HL-60 (cell line): ENCODE measurements around the gene SLC25A19.

Experiments used
- DNase-seq, 2 experiments: peaks; one replicate each; pipeline ENCODE4 v3.0.0-alpha.2; 2010 to 2020; ENCODE audit warnings: low read depth in 1 of 2, low spot score in 1 of 2
- H3K27ac ChIP-seq: fragments of 250-450 bp; sonication (Bioruptor Pico); replicated peaks from 2 replicates; pipeline ENCODE4 v1.5.1; 2020; ENCODE audit warnings: mild to moderate bottlenecking, moderate library complexity
- H3K27me3 ChIP-seq: fragments of 250-450 bp; sonication (Bioruptor Pico); 2 replicates; pipeline ENCODE4 v1.5.1; 2021; ENCODE audit warnings: mild to moderate bottlenecking, moderate library complexity; ENCODE audit not compliant: insufficient read depth, poor library complexity, severe bottlenecking
- H3K4me3 ChIP-seq: replicated peaks from 2 replicates; pipeline ENCODE4 v1.5.1; 2011; ENCODE audit warnings: mild to moderate bottlenecking, control low read depth, low read length; ENCODE audit not compliant: insufficient read depth
- GABPA ChIP-seq: IDR thresholded peaks from 2 replicates; pipeline ENCODE4 v1.6.1; 2012; ENCODE audit warnings: low read depth
- POLR2AphosphoS5 ChIP-seq: IDR thresholded peaks from 2 replicates; pipeline ENCODE4 v1.6.1; 2012; ENCODE audit warnings: low read depth
- SPI1 ChIP-seq: IDR thresholded peaks from 2 replicates; pipeline ENCODE4 v1.6.1; 2012; ENCODE audit warnings: low read depth, mild to moderate bottlenecking, borderline replicate concordance
- TF ChIP-seq, protein P1 (sequence below): IDR thresholded peaks from one replicate; pipeline ENCODE4 v1.5.1; 2011; ENCODE audit warnings: low read length, control low read depth, inconsistent platforms; ENCODE audit not compliant: insufficient read depth
- TF ChIP-seq, protein P2 (sequence below): IDR thresholded peaks from 2 replicates; pipeline ENCODE4 v1.6.1; 2012; ENCODE audit warnings: low read depth; ENCODE audit not compliant: insufficient replicate concordance

Gene SLC25A19

DNA sequence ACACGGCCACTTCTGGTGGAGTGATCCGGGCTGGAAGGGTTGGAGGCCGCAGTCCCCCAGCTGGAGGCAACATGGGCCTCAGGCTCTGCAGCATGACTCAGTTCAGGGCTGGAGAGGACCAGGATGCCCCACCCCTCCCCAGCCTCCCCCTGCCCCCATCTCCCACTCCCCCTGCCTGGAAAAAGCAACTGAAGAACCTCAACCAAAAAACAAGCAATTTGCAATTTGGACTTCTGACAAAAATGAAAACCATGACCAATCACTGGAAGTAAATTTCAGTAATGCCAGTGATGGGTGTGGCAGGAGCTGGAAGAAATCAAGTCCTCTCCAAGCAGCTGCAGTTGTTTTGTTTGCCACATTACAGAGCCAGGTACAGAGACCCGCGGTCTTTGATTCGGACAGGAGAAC, 11.6 kb downstream of the SLC25A19 start:
- no peak overlapping the region for H3K4me3 ChIP-seq
- H3K27ac ChIP-seq = no peak overlapping the region
- H3K27me3 ChIP-seq = no peaks in the 10 kb centered on the region
- peak; percentile 45; the same call in 1 of the 2 replicates for TF ChIP-seq POLR2AphosphoS5
- TF ChIP-seq, protein P1, sequence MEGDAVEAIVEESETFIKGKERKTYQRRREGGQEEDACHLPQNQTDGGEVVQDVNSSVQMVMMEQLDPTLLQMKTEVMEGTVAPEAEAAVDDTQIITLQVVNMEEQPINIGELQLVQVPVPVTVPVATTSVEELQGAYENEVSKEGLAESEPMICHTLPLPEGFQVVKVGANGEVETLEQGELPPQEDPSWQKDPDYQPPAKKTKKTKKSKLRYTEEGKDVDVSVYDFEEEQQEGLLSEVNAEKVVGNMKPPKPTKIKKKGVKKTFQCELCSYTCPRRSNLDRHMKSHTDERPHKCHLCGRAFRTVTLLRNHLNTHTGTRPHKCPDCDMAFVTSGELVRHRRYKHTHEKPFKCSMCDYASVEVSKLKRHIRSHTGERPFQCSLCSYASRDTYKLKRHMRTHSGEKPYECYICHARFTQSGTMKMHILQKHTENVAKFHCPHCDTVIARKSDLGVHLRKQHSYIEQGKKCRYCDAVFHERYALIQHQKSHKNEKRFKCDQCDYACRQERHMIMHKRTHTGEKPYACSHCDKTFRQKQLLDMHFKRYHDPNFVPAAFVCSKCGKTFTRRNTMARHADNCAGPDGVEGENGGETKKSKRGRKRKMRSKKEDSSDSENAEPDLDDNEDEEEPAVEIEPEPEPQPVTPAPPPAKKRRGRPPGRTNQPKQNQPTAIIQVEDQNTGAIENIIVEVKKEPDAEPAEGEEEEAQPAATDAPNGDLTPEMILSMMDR = no peak
- DNase-seq = no peak

DNA sequence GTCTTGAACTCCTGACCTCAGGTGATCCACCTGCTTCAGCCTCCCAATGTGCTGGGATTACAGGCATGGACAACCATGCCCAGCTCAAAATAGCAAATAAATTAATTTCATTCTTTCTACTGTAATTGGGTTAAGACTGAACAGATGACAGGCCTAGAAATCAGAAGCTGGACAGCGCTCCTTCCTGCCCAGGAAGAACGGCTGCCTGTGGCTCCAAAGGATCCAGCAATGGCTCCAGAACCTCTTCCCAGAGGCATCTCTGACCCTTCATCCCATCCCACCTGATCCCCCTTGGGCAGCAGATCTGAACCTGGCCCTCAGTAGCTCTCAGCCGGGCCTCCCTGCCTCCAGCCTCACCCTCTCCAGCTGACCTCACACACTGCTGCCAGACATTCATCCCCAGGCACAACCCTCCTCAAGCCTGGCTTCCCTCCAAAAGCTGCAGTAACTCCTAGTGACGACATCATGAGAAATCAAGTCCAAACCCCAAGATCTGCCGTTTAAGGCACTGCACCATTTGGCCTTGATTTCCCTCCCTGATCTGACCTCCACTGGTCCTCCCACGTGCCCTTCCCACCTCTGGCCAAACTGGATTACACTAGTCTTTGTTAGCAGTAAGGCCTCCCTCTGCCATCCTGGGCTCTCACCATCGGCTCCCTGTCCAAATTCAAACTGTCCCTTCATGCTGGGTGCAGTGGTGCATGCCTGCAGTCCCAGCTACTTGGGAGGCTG, 15.1 kb downstream of the SLC25A19 start:
- TF ChIP-seq, protein P2, sequence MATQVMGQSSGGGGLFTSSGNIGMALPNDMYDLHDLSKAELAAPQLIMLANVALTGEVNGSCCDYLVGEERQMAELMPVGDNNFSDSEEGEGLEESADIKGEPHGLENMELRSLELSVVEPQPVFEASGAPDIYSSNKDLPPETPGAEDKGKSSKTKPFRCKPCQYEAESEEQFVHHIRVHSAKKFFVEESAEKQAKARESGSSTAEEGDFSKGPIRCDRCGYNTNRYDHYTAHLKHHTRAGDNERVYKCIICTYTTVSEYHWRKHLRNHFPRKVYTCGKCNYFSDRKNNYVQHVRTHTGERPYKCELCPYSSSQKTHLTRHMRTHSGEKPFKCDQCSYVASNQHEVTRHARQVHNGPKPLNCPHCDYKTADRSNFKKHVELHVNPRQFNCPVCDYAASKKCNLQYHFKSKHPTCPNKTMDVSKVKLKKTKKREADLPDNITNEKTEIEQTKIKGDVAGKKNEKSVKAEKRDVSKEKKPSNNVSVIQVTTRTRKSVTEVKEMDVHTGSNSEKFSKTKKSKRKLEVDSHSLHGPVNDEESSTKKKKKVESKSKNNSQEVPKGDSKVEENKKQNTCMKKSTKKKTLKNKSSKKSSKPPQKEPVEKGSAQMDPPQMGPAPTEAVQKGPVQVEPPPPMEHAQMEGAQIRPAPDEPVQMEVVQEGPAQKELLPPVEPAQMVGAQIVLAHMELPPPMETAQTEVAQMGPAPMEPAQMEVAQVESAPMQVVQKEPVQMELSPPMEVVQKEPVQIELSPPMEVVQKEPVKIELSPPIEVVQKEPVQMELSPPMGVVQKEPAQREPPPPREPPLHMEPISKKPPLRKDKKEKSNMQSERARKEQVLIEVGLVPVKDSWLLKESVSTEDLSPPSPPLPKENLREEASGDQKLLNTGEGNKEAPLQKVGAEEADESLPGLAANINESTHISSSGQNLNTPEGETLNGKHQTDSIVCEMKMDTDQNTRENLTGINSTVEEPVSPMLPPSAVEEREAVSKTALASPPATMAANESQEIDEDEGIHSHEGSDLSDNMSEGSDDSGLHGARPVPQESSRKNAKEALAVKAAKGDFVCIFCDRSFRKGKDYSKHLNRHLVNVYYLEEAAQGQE = peak; percentile 88
- TF ChIP-seq, protein P1 = no peak
- TF ChIP-seq SPI1 = no peak
- TF ChIP-seq POLR2AphosphoS5 = no peak
- TF ChIP-seq GABPA = no peak
- Histone ChIP-seq H3K27ac (no peak overlapping the region), H3K27me3 (no peaks in the 10 kb centered on the region), H3K4me3 (no peak overlapping the region)
- DNase-seq = peak in 1 of 2 experiments; percentile 42

GRCh38 chr17:75272848-75273184, 16.4 kb downstream of the SLC25A19 start:
- Histone ChIP-seq H3K27me3 (no peaks in the 10 kb centered on the region), H3K27ac (peak overlapping the region; percentile 98), H3K4me3 (peak overlapping the region; percentile 70)
- TF ChIP-seq, protein P2 = no peak
- TF ChIP-seq, protein P1 = no peak
- TF ChIP-seq SPI1 = no peak
- peak; percentile 45; the same call in 1 of the 2 replicates for TF ChIP-seq POLR2AphosphoS5
- no peak for TF ChIP-seq GABPA
- DNase-seq = no peak
